ENCODE data around the gene RPL22L1. TPM values are rescaled to one million over a fixed set of nuclear protein-coding genes. Genes with fewer than 3 reads are reported as not detected.
"Not testable (repeated sequence)": the region's sequence is repeated elsewhere in the genome, so short reads cannot be mapped to it uniquely, and the experiment has no call there.

Gene RPL22L1
- total RNA-seq (2014; rRNA removed; shearing (Covaris generic)): 621 and 649 TPM in 2 replicates

DNA sequence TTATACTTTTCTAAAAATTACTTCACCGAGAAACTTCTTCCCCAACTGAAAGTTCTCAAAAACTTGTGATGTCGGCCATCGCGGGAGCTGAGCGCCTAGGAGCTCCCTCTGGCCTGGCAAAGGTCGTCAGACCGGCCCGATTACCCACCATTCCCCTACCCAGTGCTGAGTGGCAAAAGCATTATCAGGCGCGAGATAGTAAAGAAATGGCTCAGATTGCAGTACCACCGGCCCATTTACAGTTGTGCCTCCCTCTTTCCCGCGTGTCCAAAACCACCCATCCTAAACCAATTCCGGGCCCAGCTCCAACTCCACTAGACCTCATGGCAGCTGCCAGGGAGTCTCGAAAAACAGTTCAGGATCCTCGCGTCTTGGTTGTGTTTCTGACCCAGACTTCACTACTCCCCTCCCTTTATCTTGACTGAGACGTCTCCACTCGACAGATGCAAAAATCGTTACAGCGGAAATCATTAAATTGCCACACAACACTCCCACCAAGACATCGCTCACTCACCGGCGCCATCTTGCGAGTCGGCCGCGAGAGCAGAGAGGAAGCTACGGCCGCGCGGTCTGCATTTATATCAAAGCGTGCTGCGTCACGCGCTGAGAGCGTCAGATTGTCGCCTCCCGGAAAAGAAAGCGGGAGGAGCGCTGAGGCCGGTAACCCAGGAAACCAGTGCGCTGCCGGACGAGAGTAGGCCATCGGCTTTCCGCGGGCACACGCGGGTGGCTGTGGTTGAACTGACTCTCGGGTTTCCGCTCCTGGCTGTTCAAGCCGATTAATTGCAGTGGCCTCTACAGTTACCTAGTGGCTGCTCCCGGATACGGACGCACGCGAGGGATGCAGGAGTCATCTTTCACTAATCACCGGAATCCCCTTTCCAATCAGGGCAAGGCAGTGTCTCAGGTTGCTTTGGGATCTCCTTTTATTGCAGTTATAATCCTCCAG is at the start of gene RPL22L1:
TSS of gene RPL22L1 (minus strand) at position 551 of the 949 bp plus-strand sequence. CDS start at position 523, 28 bp downstream.
- peak; percentile 96 for DNase-seq (ENCODE audit: low spot score)

DNA sequence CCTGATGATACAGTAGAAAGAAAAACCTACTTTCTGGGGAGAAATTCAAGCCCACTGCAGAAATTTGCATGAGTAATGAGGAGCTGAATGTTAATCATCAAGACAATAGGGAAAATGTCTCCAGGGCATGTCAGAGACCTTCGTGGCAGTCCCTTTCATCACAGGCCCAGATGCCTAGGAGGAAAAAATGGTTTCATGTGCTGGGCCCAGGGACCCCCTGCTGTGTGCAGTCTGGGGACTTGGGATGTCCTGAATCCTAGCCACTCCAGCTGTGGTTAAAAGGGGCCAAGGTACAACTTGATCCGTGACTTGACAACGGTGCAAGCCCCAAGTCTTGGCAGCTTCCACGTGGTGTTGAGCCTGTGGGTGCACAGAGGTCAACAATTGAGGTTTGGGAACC is 48.7 kb upstream of the RPL22L1 start:
- no peak for DNase-seq (ENCODE audit: low spot score)

DNA sequence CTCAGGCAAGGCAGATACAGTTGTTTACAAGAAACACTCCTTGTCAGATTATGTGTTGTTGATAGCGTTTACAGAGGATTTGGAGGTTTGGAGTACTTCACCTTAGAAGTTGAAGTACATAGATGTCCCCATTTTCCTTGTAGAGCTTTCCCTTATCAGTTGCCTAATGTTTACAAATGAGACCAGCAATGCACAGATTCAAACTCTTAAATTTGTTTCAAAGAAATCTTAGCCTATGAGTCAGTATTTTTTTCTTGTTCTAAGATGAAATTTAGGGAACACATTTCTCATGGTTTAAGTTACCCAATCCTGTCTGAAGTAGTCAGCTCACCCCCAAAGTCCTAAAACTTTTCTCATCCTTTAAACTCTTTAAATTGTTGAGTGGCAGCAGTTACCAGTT is 44.7 kb upstream of the RPL22L1 start:
- no peak for DNase-seq (ENCODE audit: low spot score)

DNA sequence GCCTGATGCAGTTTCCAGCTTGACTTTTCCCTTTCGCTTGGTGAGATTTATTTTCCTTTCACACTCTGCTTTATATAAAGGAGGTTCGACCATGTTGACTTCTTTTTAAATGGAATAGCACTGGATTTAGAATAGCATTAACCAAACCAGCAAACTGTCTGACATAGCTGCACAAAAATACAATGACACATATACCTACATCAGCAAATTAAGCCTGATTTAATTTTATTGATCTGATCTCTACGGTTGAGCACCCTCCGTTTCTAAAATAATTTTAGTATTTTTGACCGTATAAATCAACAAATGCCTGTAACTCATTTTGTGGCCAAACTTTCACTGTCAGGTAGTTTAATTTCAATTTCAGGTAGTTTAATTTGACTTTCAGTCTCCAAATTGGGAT is 44.2 kb upstream of the RPL22L1 start:
- DNase-seq (ENCODE audit: low spot score): no peak

- no peak for DNase-seq (ENCODE audit: low spot score)
These were observed 41.1 kb upstream of the RPL22L1 start for GRCh38 chr3:170911051-170911450.

- DNase-seq (ENCODE audit: low spot score): peak; percentile 2
These were observed 40.5 kb upstream of the RPL22L1 start for GRCh38 chr3:170910542-170910941.

- DNase-seq (ENCODE audit: low spot score): peak; percentile 92
These were observed 39.3 kb upstream of the RPL22L1 start for GRCh38 chr3:170909129-170909903.

DNA sequence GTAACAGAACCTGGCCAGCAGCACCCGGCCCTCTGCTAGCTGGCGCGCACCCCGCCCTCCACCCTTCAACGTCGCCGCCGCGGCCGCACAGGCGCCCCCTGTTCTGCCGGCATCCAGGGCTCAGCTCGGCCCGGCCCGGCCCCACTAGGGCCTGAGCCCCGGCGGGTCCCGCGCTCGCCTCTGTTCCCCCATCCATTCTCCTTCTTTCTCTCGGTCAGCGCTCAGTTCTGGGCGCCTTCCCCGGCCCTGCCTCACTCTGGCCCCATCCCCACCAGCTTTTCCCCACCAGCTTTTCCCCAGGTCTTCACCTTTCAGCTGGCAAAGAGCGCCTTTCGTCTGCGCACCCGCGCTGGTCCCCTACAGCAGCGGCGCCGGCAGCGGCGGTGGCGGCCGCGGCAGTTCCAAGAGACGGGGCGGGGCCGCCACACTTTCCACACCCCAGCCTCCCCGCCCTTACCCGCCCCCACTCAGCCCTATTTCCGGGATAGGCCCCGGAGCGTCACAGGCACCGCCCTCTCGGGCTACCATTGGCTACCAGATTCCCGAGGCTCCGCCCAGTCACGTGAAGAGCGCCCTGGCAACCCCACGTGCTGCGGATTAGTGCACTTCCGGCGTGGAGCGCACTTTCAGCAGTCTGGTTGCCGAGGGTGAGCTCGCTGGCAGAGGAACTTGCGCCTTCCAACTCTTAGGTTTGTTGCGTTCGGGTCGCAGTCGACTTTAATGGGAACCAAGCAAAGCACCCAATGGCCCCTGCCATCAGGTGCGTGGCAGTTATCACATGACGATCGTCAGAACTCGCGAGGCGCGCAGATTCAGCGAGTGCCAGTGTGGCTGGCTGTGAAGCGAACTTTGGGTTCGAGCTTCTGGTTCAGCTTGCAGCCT is 38.5 kb upstream of the RPL22L1 start, which contains the start of gene EIF5A2:
TSS of gene EIF5A2 (minus strand) at position 403 of the 882 bp plus-strand sequence. CDS start 831 bp downstream, outside the sequence.
- DNase-seq (ENCODE audit: low spot score): peak; percentile 91

DNA sequence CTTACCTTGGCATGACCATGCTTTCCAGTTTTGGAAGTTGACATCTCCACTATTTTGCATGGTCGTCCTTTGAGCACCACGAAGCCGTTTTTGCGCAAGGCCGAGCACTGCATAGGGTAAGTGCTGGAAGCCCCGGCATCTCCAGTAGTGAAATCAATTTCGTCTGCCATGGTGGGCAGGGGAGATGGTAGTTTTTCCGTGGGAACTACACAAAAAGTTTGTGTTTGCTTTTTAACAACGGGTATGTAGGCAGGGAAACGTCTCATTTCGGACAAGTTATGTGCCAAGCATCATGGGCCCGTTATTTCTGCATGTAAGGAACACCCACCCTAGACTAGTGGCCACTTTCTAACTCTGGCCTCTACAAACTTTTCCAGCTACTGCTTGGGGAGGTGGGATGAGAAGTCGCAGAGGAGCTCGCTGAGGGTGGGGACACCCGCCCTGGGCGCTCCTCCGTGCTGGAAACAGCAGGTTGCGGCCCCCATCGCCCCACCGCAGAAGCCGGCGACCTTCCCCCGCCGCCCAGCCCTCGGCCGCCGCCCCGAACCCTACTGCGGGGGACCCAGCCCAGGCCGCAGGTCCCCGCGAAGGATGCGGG is 37.7 kb upstream of the RPL22L1 start:
- peak; percentile 12 for DNase-seq (ENCODE audit: low spot score)

GRCh38 chr3:170905862-170906261 is 35.9 kb upstream of the RPL22L1 start:
- DNase-seq (ENCODE audit: low spot score): no peak

- no peak for DNase-seq (ENCODE audit: low spot score)
These were observed 33.1 kb upstream of the RPL22L1 start for GRCh38 chr3:170903123-170903522.

GRCh38 chr3:170899455-170899854 is 29.5 kb upstream of the RPL22L1 start:
- DNase-seq (ENCODE audit: low spot score): no peak

GRCh38 chr3:170897978-170898377 is 28.0 kb upstream of the RPL22L1 start:
- DNase-seq (ENCODE audit: low spot score): no peak

- not testable (repeated sequence) for DNase-seq (ENCODE audit: low spot score)
These were observed 27.2 kb upstream of the RPL22L1 start for GRCh38 chr3:170897199-170897598.

DNA sequence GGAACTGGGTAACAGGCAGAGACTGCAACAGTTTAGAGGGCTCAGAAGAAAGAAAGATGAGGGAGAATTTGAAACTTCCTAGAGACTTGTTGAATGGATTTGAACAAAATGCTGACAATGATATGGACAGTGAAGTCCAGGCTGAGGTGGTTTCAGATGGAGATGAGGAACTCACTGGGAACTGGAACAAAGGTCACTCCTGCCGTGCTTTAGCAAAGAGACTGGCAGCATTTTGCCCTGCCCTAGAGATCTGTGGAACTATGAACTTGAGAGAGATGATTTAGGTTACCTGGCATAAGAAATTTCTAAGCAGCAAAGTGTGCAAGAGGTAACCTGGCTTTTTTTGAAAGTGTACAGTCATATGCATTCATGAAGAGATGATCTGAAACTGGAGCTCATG is 26.8 kb upstream of the RPL22L1 start:
- DNase-seq (ENCODE audit: low spot score): no peak

- DNase-seq (ENCODE audit: low spot score): not testable (repeated sequence)
These were observed 26.3 kb upstream of the RPL22L1 start for GRCh38 chr3:170896333-170896732.

DNA sequence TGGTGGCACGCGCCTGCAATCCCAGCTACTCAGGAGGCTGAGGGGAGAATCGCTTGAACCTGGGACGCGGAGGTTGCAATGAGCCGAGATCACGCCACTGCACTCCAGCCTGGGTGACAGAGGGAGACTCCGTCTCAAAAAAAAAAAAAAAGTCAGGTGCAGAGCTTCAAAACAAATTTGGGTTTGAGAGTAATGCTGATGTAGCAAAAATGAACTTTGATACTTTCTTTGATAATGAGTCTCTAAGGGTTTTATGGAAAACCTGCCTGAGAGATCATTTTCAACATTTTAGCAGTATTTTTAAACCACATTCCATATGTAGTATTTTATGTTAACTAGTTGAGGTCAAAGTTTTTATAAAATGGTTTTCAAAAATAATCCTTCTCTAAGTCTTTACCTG is 23.9 kb upstream of the RPL22L1 start:
- no peak for DNase-seq (ENCODE audit: low spot score)

- DNase-seq (ENCODE audit: low spot score): no peak
These were observed 19.6 kb upstream of the RPL22L1 start for GRCh38 chr3:170889630-170890029.

GRCh38 chr3:170889132-170889531 is 19.1 kb upstream of the RPL22L1 start:
- no peak for DNase-seq (ENCODE audit: low spot score)

- not testable (repeated sequence) for DNase-seq (ENCODE audit: low spot score)
These were observed 14.3 kb upstream of the RPL22L1 start for GRCh38 chr3:170884109-170884930.
